ENCODE measurements around the gene COL20A1.

DNA sequence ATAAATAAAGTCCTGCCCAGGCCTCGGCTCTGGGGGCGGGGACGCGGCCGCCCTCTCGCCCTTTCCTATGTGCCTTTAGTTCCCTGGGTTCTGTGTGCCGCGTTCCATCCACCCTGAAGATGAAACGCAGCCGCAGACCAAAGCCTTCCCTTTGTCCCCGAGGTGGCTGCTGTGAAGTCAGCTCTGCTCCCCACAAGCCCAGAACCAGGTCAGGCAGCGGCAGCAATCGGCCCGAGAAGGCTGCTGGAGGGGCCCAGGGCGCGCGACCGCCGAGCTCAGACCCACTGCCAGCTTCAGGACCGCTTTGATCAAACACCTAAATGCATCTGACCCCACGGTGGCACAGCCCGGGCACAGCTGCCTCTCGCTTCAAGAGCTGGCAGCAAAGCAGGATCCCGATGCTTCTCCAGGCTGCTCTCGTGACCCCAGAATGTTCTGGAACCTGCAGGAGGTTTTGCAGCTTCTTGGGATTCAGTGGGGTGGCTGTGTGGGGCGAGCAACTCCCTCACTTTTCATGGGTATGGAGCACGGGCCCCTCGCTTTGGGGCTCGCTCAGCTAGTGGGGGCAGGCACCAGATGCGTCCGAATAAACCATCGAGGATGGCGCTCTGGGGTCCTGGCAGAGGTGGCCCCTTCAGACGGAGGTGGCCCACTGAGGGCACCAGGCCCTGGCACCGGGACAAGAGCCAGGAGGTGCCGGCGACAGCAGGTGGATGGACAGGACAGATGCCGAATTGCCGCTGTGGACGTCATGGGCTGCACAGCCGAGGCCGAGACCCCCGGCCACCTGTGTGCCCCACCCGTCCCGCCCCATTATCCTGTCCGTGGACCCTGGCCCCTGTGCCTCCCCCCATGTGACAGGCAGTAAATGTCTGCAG is 55.2 kb downstream of the COL20A1 start:
- no peak for TF ChIP-seq CTCF (IDR thresholded peaks at IDR 0.05)
- TF ChIP-seq POLR2A (IDR thresholded peaks at IDR 0.05) = no peak
